Measurements from ENCODE around the gene DLX6. TPM values are rescaled to one million over a fixed set of nuclear protein-coding genes. Genes with fewer than 3 reads are reported as not detected.

DLX6 gene
- total RNA-seq, 1 donor: 1.1 TPM

- Histone ChIP-seq H3K36me3 (ENCODE audit: insufficient read depth, low read length) (no peaks in the 10 kb centered on the region), H3K4me1 (ENCODE audit: insufficient read depth, low read length) (no peaks in the 10 kb centered on the region)
- TF ChIP-seq, protein P1, sequence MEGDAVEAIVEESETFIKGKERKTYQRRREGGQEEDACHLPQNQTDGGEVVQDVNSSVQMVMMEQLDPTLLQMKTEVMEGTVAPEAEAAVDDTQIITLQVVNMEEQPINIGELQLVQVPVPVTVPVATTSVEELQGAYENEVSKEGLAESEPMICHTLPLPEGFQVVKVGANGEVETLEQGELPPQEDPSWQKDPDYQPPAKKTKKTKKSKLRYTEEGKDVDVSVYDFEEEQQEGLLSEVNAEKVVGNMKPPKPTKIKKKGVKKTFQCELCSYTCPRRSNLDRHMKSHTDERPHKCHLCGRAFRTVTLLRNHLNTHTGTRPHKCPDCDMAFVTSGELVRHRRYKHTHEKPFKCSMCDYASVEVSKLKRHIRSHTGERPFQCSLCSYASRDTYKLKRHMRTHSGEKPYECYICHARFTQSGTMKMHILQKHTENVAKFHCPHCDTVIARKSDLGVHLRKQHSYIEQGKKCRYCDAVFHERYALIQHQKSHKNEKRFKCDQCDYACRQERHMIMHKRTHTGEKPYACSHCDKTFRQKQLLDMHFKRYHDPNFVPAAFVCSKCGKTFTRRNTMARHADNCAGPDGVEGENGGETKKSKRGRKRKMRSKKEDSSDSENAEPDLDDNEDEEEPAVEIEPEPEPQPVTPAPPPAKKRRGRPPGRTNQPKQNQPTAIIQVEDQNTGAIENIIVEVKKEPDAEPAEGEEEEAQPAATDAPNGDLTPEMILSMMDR (IDR thresholded peaks at IDR 0.05; ENCODE audit: extremely low read depth, low read depth, low read length): no peak
These were observed 11.4 kb upstream of the DLX6 start for GRCh38 chr7:96993980-96994379.

GRCh38 chr7:96995406-96996110 lies 9.8 kb upstream of the DLX6 start:
- no peak for DNase-seq (ENCODE audit: insufficient read length, low spot score, missing footprints)
- Histone ChIP-seq H3K4me3 (ENCODE audit: insufficient read depth, low read length) (no peak overlapping the region), H3K79me2 (ENCODE audit: insufficient read depth, low read length) (no peaks in the 10 kb centered on the region), H3K4me1 (ENCODE audit: insufficient read depth, low read length) (no peaks in the 10 kb centered on the region), H3K27me3 (ENCODE audit: insufficient read depth, low read length) (no peaks in the 10 kb centered on the region), H3K36me3 (ENCODE audit: insufficient read depth, low read length) (no peaks in the 10 kb centered on the region), H3K9me3 (ENCODE audit: low read depth, low read length) (no peaks in the 10 kb centered on the region), H3K4me2 (ENCODE audit: insufficient read depth, low read length) (peak overlapping the region; percentile 28), H2AFZ (ENCODE audit: low read length) (no peak overlapping the region), H4K20me1 (ENCODE audit: insufficient read depth, low read length) (no peaks in the 10 kb centered on the region), H3K27ac (ENCODE audit: low read depth, low read length) (no peak overlapping the region)
- TF ChIP-seq, protein P1 (IDR thresholded peaks at IDR 0.05; ENCODE audit: extremely low read depth, low read depth, low read length): no peak

More at GRCh38 chr7:96993980-96994379, 11.4 kb upstream of the DLX6 start:
- no peak overlapping the region for H2AFZ ChIP-seq (ENCODE audit: low read length)
- no peaks in the 10 kb centered on the region for H3K9me3 ChIP-seq (ENCODE audit: low read depth, low read length)
- no peaks in the 10 kb centered on the region for H3K27me3 ChIP-seq (ENCODE audit: insufficient read depth, low read length)
- no peak overlapping the region for H3K27ac ChIP-seq (ENCODE audit: low read depth, low read length)
- H3K79me2 ChIP-seq (ENCODE audit: insufficient read depth, low read length): no peaks in the 10 kb centered on the region
- no peaks in the 10 kb centered on the region for H4K20me1 ChIP-seq (ENCODE audit: insufficient read depth, low read length)
- no peak overlapping the region for H3K4me3 ChIP-seq (ENCODE audit: insufficient read depth, low read length)
- no peak for DNase-seq (ENCODE audit: insufficient read length, low spot score, missing footprints)
- no peak overlapping the region for H3K4me2 ChIP-seq (ENCODE audit: insufficient read depth, low read length)

- Histone ChIP-seq H3K36me3 (ENCODE audit: insufficient read depth, low read length) (no peaks in the 10 kb centered on the region), H3K9me3 (ENCODE audit: low read depth, low read length) (no peaks in the 10 kb centered on the region), H3K4me2 (ENCODE audit: insufficient read depth, low read length) (peak overlapping the region; percentile 45), H4K20me1 (ENCODE audit: insufficient read depth, low read length) (no peaks in the 10 kb centered on the region), H2AFZ (ENCODE audit: low read length) (no peak overlapping the region), H3K27me3 (ENCODE audit: insufficient read depth, low read length) (no peaks in the 10 kb centered on the region), H3K4me1 (ENCODE audit: insufficient read depth, low read length) (no peaks in the 10 kb centered on the region), H3K4me3 (ENCODE audit: insufficient read depth, low read length) (peak overlapping the region; percentile 22), H3K27ac (ENCODE audit: low read depth, low read length) (no peak overlapping the region), H3K79me2 (ENCODE audit: insufficient read depth, low read length) (no peaks in the 10 kb centered on the region)
- TF ChIP-seq, protein P1 (IDR thresholded peaks at IDR 0.05; ENCODE audit: extremely low read depth, low read depth, low read length): no peak
- DNase-seq (ENCODE audit: insufficient read length, low spot score, missing footprints): no peak
These were observed 9.0 kb upstream of the DLX6 start for GRCh38 chr7:96996111-96996957.

DNA sequence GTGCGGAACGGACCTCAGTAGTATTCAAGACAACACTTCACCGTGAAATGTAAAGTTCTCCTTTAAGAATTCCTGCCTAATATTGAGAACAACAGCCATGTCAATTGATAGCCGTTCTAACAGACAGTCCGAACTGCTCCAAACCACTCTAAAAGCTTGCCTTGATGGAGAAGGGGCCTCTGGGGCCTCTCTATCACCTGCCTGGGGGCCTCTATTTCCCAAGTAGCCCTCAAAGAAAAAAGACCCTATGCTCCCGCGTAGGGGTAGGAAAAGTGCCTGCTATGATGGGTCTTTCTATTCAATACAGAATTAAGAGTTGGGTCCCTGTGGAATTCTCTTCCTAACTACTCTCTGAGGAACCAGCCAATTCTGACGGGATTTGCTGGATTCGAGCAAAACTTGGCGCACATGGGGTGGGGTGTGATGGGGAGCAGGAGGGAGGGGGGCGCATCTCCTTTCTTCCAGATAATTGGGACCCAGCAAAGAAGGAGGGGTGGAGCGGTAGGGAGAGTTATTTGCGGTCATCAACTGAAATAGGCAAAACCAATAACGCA lies 8.3 kb upstream of the DLX6 start:
- no peaks in the 10 kb centered on the region for H3K4me1 ChIP-seq (ENCODE audit: insufficient read depth, low read length)
- H3K79me2 ChIP-seq (ENCODE audit: insufficient read depth, low read length): no peaks in the 10 kb centered on the region
- H2AFZ ChIP-seq (ENCODE audit: low read length): no peak overlapping the region
- no peak overlapping the region for H3K4me2 ChIP-seq (ENCODE audit: insufficient read depth, low read length)
- no peaks in the 10 kb centered on the region for H3K9me3 ChIP-seq (ENCODE audit: low read depth, low read length)
- DNase-seq (ENCODE audit: insufficient read length, low spot score, missing footprints): no peak
- H3K36me3 ChIP-seq (ENCODE audit: insufficient read depth, low read length): no peaks in the 10 kb centered on the region
- no peaks in the 10 kb centered on the region for H3K27me3 ChIP-seq (ENCODE audit: insufficient read depth, low read length)
- H3K27ac ChIP-seq (ENCODE audit: low read depth, low read length): no peak overlapping the region
- H3K4me3 ChIP-seq (ENCODE audit: insufficient read depth, low read length): no peak overlapping the region
- TF ChIP-seq, protein P1 (IDR thresholded peaks at IDR 0.05; ENCODE audit: extremely low read depth, low read depth, low read length): no peak
- H4K20me1 ChIP-seq (ENCODE audit: insufficient read depth, low read length): no peaks in the 10 kb centered on the region

Data from osteoblast (primary cell).